ENCODE measurements around the gene TTBK2.

Gene TTBK2

GRCh38 chr15:42731461-42731860 is 189.1 kb downstream of the TTBK2 start:
- H4K12ac ChIP-seq (ENCODE audit: low read depth, low read length), result no peak overlapping the region
- no peak overlapping the region for H2BK12ac ChIP-seq (ENCODE audit: low read length)
- H3K4me3 ChIP-seq (ENCODE audit: low read depth, low read length), result no peak overlapping the region
- DNase-seq, result no peak
- H2BK120ac ChIP-seq (ENCODE audit: insufficient read depth, low read length, poor library complexity), result no peak overlapping the region
- H3K23ac ChIP-seq (ENCODE audit: low read length), result no peak overlapping the region
- no peak overlapping the region for H4K91ac ChIP-seq (ENCODE audit: low read depth, low read length)
- H3K9me3 ChIP-seq (ENCODE audit: insufficient read depth, low read depth, low read length), result no peaks in the 10 kb centered on the region
- WGBS (ENCODE audit: extremely low coverage, insufficient coverage, insufficient read length), result no CpG with 5 or more reads among the region's 6 CpGs
- no peaks in the 10 kb centered on the region for H3K79me1 ChIP-seq (ENCODE audit: low read length)
- H2AK5ac ChIP-seq (ENCODE audit: low read length), result no peak overlapping the region
- no peak overlapping the region for H3K27ac ChIP-seq (ENCODE audit: low read depth, low read length)
- no peak overlapping the region for H2AFZ ChIP-seq (ENCODE audit: insufficient read depth, low read length, poor library complexity)
- no peak overlapping the region for H4K8ac ChIP-seq (ENCODE audit: low read depth, low read length)
- H3K4me1 ChIP-seq (ENCODE audit: control insufficient read depth in 1 of 2, insufficient read depth in 2 of 2, low read length in 2 of 2), result peaks cover 2 to 3% of the 10 kb centered on the region in 2 experiments
- H3K36me3 ChIP-seq (ENCODE audit: control insufficient read depth in 1 of 2, insufficient read depth in 2 of 2, low read length in 2 of 2), result peaks cover 72 to 82% of the 10 kb centered on the region in 2 experiments
- no peak overlapping the region for H3K4me2 ChIP-seq (ENCODE audit: low read length)
- no peak overlapping the region for H3K9ac ChIP-seq (ENCODE audit: low read length)
- no peak overlapping the region for H2BK5ac ChIP-seq (ENCODE audit: low read depth, low read length, poor library complexity)
- H3K79me2 ChIP-seq (ENCODE audit: control insufficient read depth, insufficient read depth, low read length, poor library complexity), result no peaks in the 10 kb centered on the region
- no peak overlapping the region for H3K4ac ChIP-seq (ENCODE audit: low read depth, low read length)
- no peak overlapping the region for H3K18ac ChIP-seq (ENCODE audit: low read length)
- no peaks in the 10 kb centered on the region for H3K27me3 ChIP-seq (ENCODE audit: insufficient read depth, low read length)
- no peak overlapping the region for H3K14ac ChIP-seq (ENCODE audit: low read length)

GRCh38 chr15:42730536-42730935 is 190.0 kb downstream of the TTBK2 start:
- no peak overlapping the region for H3K9ac ChIP-seq (ENCODE audit: low read length)
- peaks cover 79 to 90% of the 10 kb centered on the region in 2 experiments for H3K36me3 ChIP-seq (ENCODE audit: control insufficient read depth in 1 of 2, insufficient read depth in 2 of 2, low read length in 2 of 2)
- no CpG with 5 or more reads among the region's 14 CpGs for WGBS (ENCODE audit: extremely low coverage, insufficient coverage, insufficient read length)
- H2AFZ ChIP-seq (ENCODE audit: insufficient read depth, low read length, poor library complexity), result no peak overlapping the region
- H2AK5ac ChIP-seq (ENCODE audit: low read length), result no peak overlapping the region
- H3K27ac ChIP-seq (ENCODE audit: low read depth, low read length), result no peak overlapping the region
- H4K8ac ChIP-seq (ENCODE audit: low read depth, low read length), result no peak overlapping the region
- H3K4me2 ChIP-seq (ENCODE audit: low read length), result no peak overlapping the region
- H3K4me3 ChIP-seq (ENCODE audit: low read depth, low read length), result no peak overlapping the region
- H2BK12ac ChIP-seq (ENCODE audit: low read length), result no peak overlapping the region
- no peak overlapping the region for H3K4ac ChIP-seq (ENCODE audit: low read depth, low read length)
- H3K9me3 ChIP-seq (ENCODE audit: insufficient read depth, low read depth, low read length), result no peaks in the 10 kb centered on the region
- H2BK5ac ChIP-seq (ENCODE audit: low read depth, low read length, poor library complexity), result no peak overlapping the region
- H3K79me2 ChIP-seq (ENCODE audit: control insufficient read depth, insufficient read depth, low read length, poor library complexity), result no peaks in the 10 kb centered on the region
- H4K12ac ChIP-seq (ENCODE audit: low read depth, low read length), result no peak overlapping the region
- DNase-seq, result no peak
- H3K27me3 ChIP-seq (ENCODE audit: insufficient read depth, low read length), result no peaks in the 10 kb centered on the region
- no peak overlapping the region for H3K14ac ChIP-seq (ENCODE audit: low read length)
- no peak overlapping the region for H3K23ac ChIP-seq (ENCODE audit: low read length)
- H3K18ac ChIP-seq (ENCODE audit: low read length), result no peak overlapping the region
- no peaks in the 10 kb centered on the region for H3K4me1 ChIP-seq (ENCODE audit: control insufficient read depth in 1 of 2, insufficient read depth in 2 of 2, low read length in 2 of 2)
- no peak overlapping the region for H4K91ac ChIP-seq (ENCODE audit: low read depth, low read length)
- no peak overlapping the region for H2BK120ac ChIP-seq (ENCODE audit: insufficient read depth, low read length, poor library complexity)
- no peaks in the 10 kb centered on the region for H3K79me1 ChIP-seq (ENCODE audit: low read length)

- Histone ChIP-seq H4K8ac (ENCODE audit: low read depth, low read length) (no peak overlapping the region), H3K9ac (ENCODE audit: low read length) (no peak overlapping the region), H2AK5ac (ENCODE audit: low read length) (no peak overlapping the region), H3K4me2 (ENCODE audit: low read length) (no peak overlapping the region), H3K14ac (ENCODE audit: low read length) (no peak overlapping the region), H3K27me3 (ENCODE audit: insufficient read depth, low read length) (no peaks in the 10 kb centered on the region), H2BK120ac (ENCODE audit: insufficient read depth, low read length, poor library complexity) (no peak overlapping the region), H3K4me3 (ENCODE audit: low read depth, low read length) (no peak overlapping the region), H2BK12ac (ENCODE audit: low read length) (no peak overlapping the region), H3K36me3 (ENCODE audit: control insufficient read depth in 1 of 2, insufficient read depth in 2 of 2, low read length in 2 of 2) (peaks cover 81 to 91% of the 10 kb centered on the region in 2 experiments), H4K91ac (ENCODE audit: low read depth, low read length) (no peak overlapping the region), H3K79me2 (ENCODE audit: control insufficient read depth, insufficient read depth, low read length, poor library complexity) (no peaks in the 10 kb centered on the region), H3K4ac (ENCODE audit: low read depth, low read length) (no peak overlapping the region), H3K4me1 (ENCODE audit: control insufficient read depth in 1 of 2, insufficient read depth in 2 of 2, low read length in 2 of 2) (no peaks in the 10 kb centered on the region), H3K18ac (ENCODE audit: low read length) (no peak overlapping the region), H3K79me1 (ENCODE audit: low read length) (no peaks in the 10 kb centered on the region), H3K9me3 (ENCODE audit: insufficient read depth, low read depth, low read length) (no peaks in the 10 kb centered on the region), H2AFZ (ENCODE audit: insufficient read depth, low read length, poor library complexity) (no peak overlapping the region), H2BK5ac (ENCODE audit: low read depth, low read length, poor library complexity) (no peak overlapping the region), H3K27ac (ENCODE audit: low read depth, low read length) (no peak overlapping the region), H4K12ac (ENCODE audit: low read depth, low read length) (no peak overlapping the region), H3K23ac (ENCODE audit: low read length) (no peak overlapping the region)
- WGBS (ENCODE audit: extremely low coverage, insufficient coverage, insufficient read length), result no CpG with 5 or more reads among the region's 8 CpGs
- DNase-seq, result no peak
These were observed 190.4 kb downstream of the TTBK2 start for GRCh38 chr15:42730135-42730534.

- no CpG with 5 or more reads among the region's 7 CpGs for WGBS (ENCODE audit: extremely low coverage, insufficient coverage, insufficient read length)
- Histone ChIP-seq H4K8ac (ENCODE audit: low read depth, low read length) (no peak overlapping the region), H2BK120ac (ENCODE audit: insufficient read depth, low read length, poor library complexity) (no peak overlapping the region), H4K91ac (ENCODE audit: low read depth, low read length) (no peak overlapping the region), H3K4me2 (ENCODE audit: low read length) (no peak overlapping the region), H3K9me3 (ENCODE audit: insufficient read depth, low read depth, low read length) (no peaks in the 10 kb centered on the region), H2BK5ac (ENCODE audit: low read depth, low read length, poor library complexity) (no peak overlapping the region), H3K27ac (ENCODE audit: low read depth, low read length) (no peak overlapping the region), H3K79me2 (ENCODE audit: control insufficient read depth, insufficient read depth, low read length, poor library complexity) (no peaks in the 10 kb centered on the region), H3K4me1 (ENCODE audit: control insufficient read depth in 1 of 2, insufficient read depth in 2 of 2, low read length in 2 of 2) (no peaks in the 10 kb centered on the region), H3K23ac (ENCODE audit: low read length) (no peak overlapping the region), H2BK12ac (ENCODE audit: low read length) (no peak overlapping the region), H3K14ac (ENCODE audit: low read length) (no peak overlapping the region), H3K9ac (ENCODE audit: low read length) (no peak overlapping the region), H2AK5ac (ENCODE audit: low read length) (no peak overlapping the region), H3K4me3 (ENCODE audit: low read depth, low read length) (no peak overlapping the region), H3K36me3 (ENCODE audit: control insufficient read depth in 1 of 2, insufficient read depth in 2 of 2, low read length in 2 of 2) (peaks cover 77 to 91% of the 10 kb centered on the region in 2 experiments), H3K27me3 (ENCODE audit: insufficient read depth, low read length) (no peaks in the 10 kb centered on the region), H3K4ac (ENCODE audit: low read depth, low read length) (no peak overlapping the region), H3K18ac (ENCODE audit: low read length) (no peak overlapping the region), H4K12ac (ENCODE audit: low read depth, low read length) (no peak overlapping the region), H3K79me1 (ENCODE audit: low read length) (no peaks in the 10 kb centered on the region), H2AFZ (ENCODE audit: insufficient read depth, low read length, poor library complexity) (no peak overlapping the region)
- no peak for DNase-seq
These were observed 191.2 kb downstream of the TTBK2 start for GRCh38 chr15:42729409-42729808.
